Astrocyte of the cerebellum (primary cell): Measurements from ENCODE around the gene GRK5.

Experiments
- DNase-seq: peaks from one replicate; pipeline ENCODE4 v3.0.0-alpha.2; 2011; ENCODE audit warnings: low read depth
- H3K4me3 ChIP-seq: 2 replicates; pipeline ENCODE4 v1.5.1; 2011; ENCODE audit warnings: mild to moderate bottlenecking, low read depth, low read length, moderate library complexity
- in situ Hi-C: cut with HindIII; loops from 2 replicates; pipeline ENCODE4 v1.10.0; 2017; ENCODE audit warnings: low sequenced_read_pairs
- TF ChIP-seq, protein P1 (sequence below): IDR thresholded peaks from 2 replicates; pipeline ENCODE4 v1.5.1; 2012; ENCODE audit warnings: low read length, low read depth, moderate library complexity, mild to moderate bottlenecking; ENCODE audit errors: missing control alignments

The GRK5 gene

DNA sequence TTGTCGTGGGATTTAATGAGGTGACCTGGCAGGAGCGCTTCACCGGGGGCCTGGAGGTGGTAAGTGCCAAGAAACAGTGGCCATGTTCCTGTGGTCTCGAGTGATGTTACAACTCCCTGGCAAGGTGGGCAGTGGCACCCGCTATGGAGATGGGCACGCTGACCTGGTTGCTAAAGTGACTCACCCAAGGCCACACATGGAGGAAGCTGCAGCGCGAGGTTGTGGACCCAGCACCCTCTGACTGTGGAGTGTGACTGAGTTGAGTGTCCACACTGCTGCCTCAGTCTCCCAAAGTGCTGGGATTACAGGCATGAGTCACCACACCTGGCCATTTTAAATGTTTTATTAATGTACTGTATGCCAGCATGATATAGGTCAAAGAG lies 261.9 kb downstream of the GRK5 start:
- in situ Hi-C loops, result no loop called here
- H3K4me3 ChIP-seq, result no peak overlapping the region
- TF ChIP-seq, protein P1, sequence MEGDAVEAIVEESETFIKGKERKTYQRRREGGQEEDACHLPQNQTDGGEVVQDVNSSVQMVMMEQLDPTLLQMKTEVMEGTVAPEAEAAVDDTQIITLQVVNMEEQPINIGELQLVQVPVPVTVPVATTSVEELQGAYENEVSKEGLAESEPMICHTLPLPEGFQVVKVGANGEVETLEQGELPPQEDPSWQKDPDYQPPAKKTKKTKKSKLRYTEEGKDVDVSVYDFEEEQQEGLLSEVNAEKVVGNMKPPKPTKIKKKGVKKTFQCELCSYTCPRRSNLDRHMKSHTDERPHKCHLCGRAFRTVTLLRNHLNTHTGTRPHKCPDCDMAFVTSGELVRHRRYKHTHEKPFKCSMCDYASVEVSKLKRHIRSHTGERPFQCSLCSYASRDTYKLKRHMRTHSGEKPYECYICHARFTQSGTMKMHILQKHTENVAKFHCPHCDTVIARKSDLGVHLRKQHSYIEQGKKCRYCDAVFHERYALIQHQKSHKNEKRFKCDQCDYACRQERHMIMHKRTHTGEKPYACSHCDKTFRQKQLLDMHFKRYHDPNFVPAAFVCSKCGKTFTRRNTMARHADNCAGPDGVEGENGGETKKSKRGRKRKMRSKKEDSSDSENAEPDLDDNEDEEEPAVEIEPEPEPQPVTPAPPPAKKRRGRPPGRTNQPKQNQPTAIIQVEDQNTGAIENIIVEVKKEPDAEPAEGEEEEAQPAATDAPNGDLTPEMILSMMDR, result no peak
- no peak for DNase-seq

- DNase-seq, result no peak
- in situ Hi-C loops, result no loop called here
- TF ChIP-seq, protein P1, result no peak
- H3K4me3 ChIP-seq, result no peak overlapping the region
Measured at GRCh38 chr10:119469846-119470245, 262.5 kb downstream of the GRK5 start.

GRCh38 chr10:119470920-119471702 lies 263.7 kb downstream of the GRK5 start:
- no peak overlapping the region for H3K4me3 ChIP-seq
- in situ Hi-C loops, result no loop called here
- no peak for DNase-seq
- TF ChIP-seq, protein P1, result no peak

GRCh38 chr10:119473771-119474170 lies 266.4 kb downstream of the GRK5 start:
- in situ Hi-C loops, result no loop called here

GRCh38 chr10:119474606-119475005 lies 267.2 kb downstream of the GRK5 start:
- in situ Hi-C loops, result loop anchor here (5.0 kb wide), 1 partner anchor 62 kb away; no protein-coding TSS in a partner anchor
- DNase-seq, result no peak
- TF ChIP-seq, protein P1, result no peak
- no peak overlapping the region for H3K4me3 ChIP-seq

More at GRCh38 chr10:119473771-119474170, 266.4 kb downstream of the GRK5 start:
- DNase-seq, result no peak
- TF ChIP-seq, protein P1, result no peak
- no peak overlapping the region for H3K4me3 ChIP-seq

GRCh38 chr10:119477444-119477843 lies 270.1 kb downstream of the GRK5 start:
- H3K4me3 ChIP-seq, result no peak overlapping the region
- TF ChIP-seq, protein P1, result no peak
- in situ Hi-C loops, result loop anchor here (5.0 kb wide), 1 partner anchor 65 kb away; no protein-coding TSS in a partner anchor
- no peak for DNase-seq
